HCT116 (cell line): ENCODE measurements around the gene DIDO1. TPM values are rescaled to one million over a fixed set of nuclear protein-coding genes. Genes with fewer than 3 reads are reported as not detected.

ENCODE experiments used
- ATAC-seq: fragments of 200-7000 bp; cut with Tn5 transposase; 2 replicates; pipeline ENCODE4 v1.9.1; 2020; ENCODE audit warnings: mild to moderate bottlenecking, moderate library complexity
- BruUV-seq: library from RNA; stranded (reverse); fragments of 400-500 nt; replicated peaks from 2 replicates; lab custom pipeline; 2021; lab: Mats Ljungman, UMichigan
- CTCF ChIA-PET: fragments of 300-600 bp; sonication (Branson Sonifier 250); formaldehyde crosslinking; loops from one replicate; lab custom pipeline; 2021; ENCODE audit warnings: antibody characterized with exemption; lab: Charles Lee
- POLR2A ChIA-PET: fragments of 300-600, 350-600 bp; sonication (Branson Sonifier 250); formaldehyde crosslinking; loops from one replicate; lab custom pipeline; 2021; ENCODE audit warnings: antibody characterized with exemption; lab: Charles Lee
- RAD21 ChIA-PET, 2 experiments: fragments of 300-600 bp; sonication (Branson Sonifier 250); formaldehyde crosslinking; loops; one replicate each; lab custom pipeline; 2023; ENCODE audit warnings: low total read pairs in 2 of 2; ENCODE audit not compliant: uncharacterized antibody in 2 of 2, unreplicated experiment in 2 of 2, low non-redundant PET in 1 of 2; lab: Charles Lee
- DNase-seq: peaks from one replicate; pipeline ENCODE4 v3.0.0-alpha.2; 2010; ENCODE audit warnings: low read depth, low spot score
- H2AFZ ChIP-seq: fragments of 200-600 bp; shearing (Covaris generic), sonication (generic); 2 replicates; pipeline ENCODE4 v1.6.1; 2017; ENCODE audit warnings: low read depth, mixed run types, mixed read lengths, antibody characterized with exemption, low read length; ENCODE audit not compliant: poor library complexity, severe bottlenecking
- H3K27ac ChIP-seq: 2 replicates; pipeline ENCODE4 v1.5.1; 2012; ENCODE audit warnings: low read depth, low read length
- H3K27me3 ChIP-seq: fragments of 200-600 bp; sonication (generic); 2 replicates; pipeline ENCODE4 v1.6.1; 2016; ENCODE audit warnings: mixed run types, low read length, mixed read lengths; ENCODE audit not compliant: insufficient read depth
- H3K36me3 ChIP-seq, 2 experiments: fragments of 200-500 bp in 1 of 2; fragments of 200-600 bp in 1 of 2; sonication (Bioruptor generic) in 1 of 2; sonication (generic) in 1 of 2; 2 replicates each; pipeline versions ENCODE4 v1.5.1 to v1.6.1; 2014 to 2016; ENCODE audit warnings: low read length in 2 of 2, inconsistent platforms in 1 of 2, mixed read lengths in 1 of 2, mixed run types in 1 of 2; ENCODE audit not compliant: insufficient read depth in 2 of 2, control insufficient read depth in 1 of 2
- H3K4me1 ChIP-seq, 2 experiments: fragments of 200-600 bp in 1 of 2; sonication (generic) in 1 of 2; 2 replicates each; pipeline versions ENCODE4 v1.5.1 to v1.6.1; 2012 to 2017; ENCODE audit warnings: low read length in 2 of 2, inconsistent platforms in 1 of 2, mild to moderate bottlenecking in 1 of 2, mixed read lengths in 1 of 2, mixed run types in 1 of 2, moderate library complexity in 1 of 2; ENCODE audit not compliant: insufficient read depth in 2 of 2, control insufficient read depth in 1 of 2
- H3K4me2 ChIP-seq: fragments of 200-600 bp; sonication (generic); 2 replicates; pipeline ENCODE4 v1.6.1; 2017; ENCODE audit warnings: mixed run types, low read length, mixed read lengths
- H3K4me3 ChIP-seq, 2 experiments: fragments of 200-600 bp in 1 of 2; sonication (generic) in 1 of 2; replicated peaks in 1 of 2; 2 replicates each; pipeline ENCODE4 v1.5.1; 2011 to 2016; ENCODE audit warnings: low read length in 2 of 2, control low read depth in 1 of 2, low read depth in 1 of 2, mild to moderate bottlenecking in 1 of 2, mixed read lengths in 1 of 2, mixed run types in 1 of 2
- H3K79me2 ChIP-seq: fragments of 200-600 bp; sonication (generic); 2 replicates; pipeline ENCODE4 v1.6.1; 2017; ENCODE audit warnings: mild to moderate bottlenecking, mixed run types, low read length, moderate library complexity, mixed read lengths; ENCODE audit not compliant: insufficient read depth
- H3K9ac ChIP-seq: fragments of 200-600 bp; sonication (generic); 2 replicates; pipeline ENCODE4 v1.6.1; 2016; ENCODE audit warnings: low read length, mixed read lengths
- H3K9me2 ChIP-seq: fragments of 200-600 bp; sonication (generic), shearing (Covaris generic); 2 replicates; pipeline ENCODE4 v1.6.1; 2017; ENCODE audit warnings: mixed run types, mild to moderate bottlenecking, moderate library complexity; ENCODE audit not compliant: insufficient read depth
- H3K9me3 ChIP-seq, 2 experiments: fragments of 200-500 bp in 1 of 2; fragments of 200-600 bp in 1 of 2; sonication (Bioruptor generic) in 1 of 2; sonication (generic) in 1 of 2; 2 replicates each; pipeline ENCODE4 v1.6.1; 2014 to 2017; ENCODE audit warnings: low read length in 2 of 2, mixed read lengths in 2 of 2, inconsistent platforms in 1 of 2, low read depth in 1 of 2, mild to moderate bottlenecking in 1 of 2, mixed run types in 1 of 2, moderate library complexity in 1 of 2; ENCODE audit not compliant: control insufficient read depth in 1 of 2, insufficient read depth in 1 of 2
- H4K20me1 ChIP-seq: fragments of 200-600 bp; sonication (generic), shearing (Covaris generic); 2 replicates; pipeline ENCODE4 v1.6.1; 2017; ENCODE audit warnings: mixed run types, mild to moderate bottlenecking, moderate library complexity; ENCODE audit not compliant: insufficient read depth
- EZH2phosphoT487 ChIP-seq: fragments of 200-600 bp; IDR thresholded peaks from 2 replicates; pipeline ENCODE4 v1.6.1; 2018; ENCODE audit warnings: antibody characterized with exemption, borderline replicate concordance
- FOSL1 ChIP-seq: IDR thresholded peaks from 2 replicates; pipeline ENCODE4 v1.6.1; 2012; ENCODE audit warnings: low read depth
- POLR2A ChIP-seq: IDR thresholded peaks from 2 replicates; pipeline ENCODE4 v1.7.0; 2011; ENCODE audit warnings: borderline replicate concordance; ENCODE audit not compliant: insufficient read depth, insufficient read length; ENCODE audit errors: extremely low read depth
- SRF ChIP-seq: IDR thresholded peaks from 2 replicates; pipeline ENCODE4 v1.6.1; 2012; ENCODE audit warnings: low read depth
- ZFX ChIP-seq: fragments of 450-650 bp; IDR thresholded peaks from 2 replicates; pipeline ENCODE4 v1.6.1; 2017
- ZNF274 ChIP-seq: fragments of 200-500 bp; sonication (Bioruptor generic); IDR thresholded peaks from 2 replicates; pipeline ENCODE4 v1.6.1; 2014; ENCODE audit warnings: mild to moderate bottlenecking, low read depth, low read length, inconsistent platforms
- intact Hi-C: fragments of 100-400 bp; cut with micrococcal nuclease; formaldehyde crosslinking; loops from 2 replicates; pipeline ENCODE4 v1.10.0; 2022
- total RNA-seq: library from RNA; stranded (reverse); gene quantifications from one replicate; pipeline ENCODE4 v1.2.1, GENCODE V29; 2021; ENCODE audit not compliant: unreplicated experiment
- TF ChIP-seq, protein P1 (sequence below): IDR thresholded peaks from 2 replicates; pipeline ENCODE4 v1.6.1; 2011; ENCODE audit warnings: mild to moderate bottlenecking, low read length, moderate library complexity; ENCODE audit not compliant: insufficient replicate concordance; ENCODE audit errors: extremely low read depth
- TF ChIP-seq, protein P2 (sequence below): IDR thresholded peaks from 2 replicates; pipeline ENCODE4 v1.6.1; 2012
- TF ChIP-seq, protein P3 (sequence below): IDR thresholded peaks from 2 replicates; pipeline ENCODE4 v1.6.1; 2012

Gene DIDO1
- total RNA-seq, 1 experiment from 2014 or later: 41.4 TPM

DNA sequence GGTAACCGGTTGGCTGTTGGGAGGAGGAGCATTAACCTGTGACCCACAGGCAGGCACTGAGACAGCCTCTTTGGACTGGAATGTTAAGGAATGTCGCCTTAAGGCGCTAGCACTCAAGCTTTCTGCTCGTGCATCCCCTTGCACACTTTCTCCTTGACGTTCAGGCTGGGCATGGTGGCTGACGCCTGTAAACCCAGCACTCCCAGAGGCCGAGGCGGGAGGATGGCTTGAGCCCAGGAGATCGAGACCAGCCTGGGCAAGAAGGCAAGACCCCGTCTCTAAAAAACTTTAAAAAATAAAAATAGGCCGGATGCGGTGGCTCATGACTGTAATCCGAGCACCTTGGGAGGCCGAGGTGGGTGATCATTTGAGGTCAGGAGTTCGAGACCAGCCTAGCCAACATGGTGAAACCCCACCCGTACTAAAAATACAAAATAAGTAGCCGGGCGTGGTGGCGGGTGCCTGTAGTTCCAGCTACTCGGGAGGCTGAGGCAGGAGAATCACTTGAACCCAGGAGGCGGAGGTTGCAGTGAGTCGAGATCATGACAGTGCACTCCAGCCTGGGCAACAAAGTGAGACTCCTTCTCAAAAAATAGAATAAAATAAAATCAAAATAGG is 9.8 kb upstream of the DIDO1 start:
- H3K4me3 ChIP-seq: peak overlapping the region; percentile 76 to 95
- ATAC-seq (no peak), DNase-seq (no peak)
- peaks cover 94% of the 10 kb centered on the region for H3K79me2 ChIP-seq
- H3K9me3 ChIP-seq: no peaks in the 10 kb centered on the region
- ChIA-PET POLR2A (interaction anchor here (0.9 kb wide), 1 partner anchor 17 kb away, joined by 3 read pairs; no protein-coding TSS in a partner anchor), RAD21 (no interaction called here), CTCF (no interaction called here)
- H3K9me2 ChIP-seq: no peaks in the 10 kb centered on the region
- H2AFZ ChIP-seq: no peak overlapping the region
- TF ChIP-seq ZFX (no peak), ZNF274 (no peak), SRF (no peak), FOSL1 (no peak), POLR2A (no peak), EZH2phosphoT487 (no peak)
- TF ChIP-seq, protein P1, sequence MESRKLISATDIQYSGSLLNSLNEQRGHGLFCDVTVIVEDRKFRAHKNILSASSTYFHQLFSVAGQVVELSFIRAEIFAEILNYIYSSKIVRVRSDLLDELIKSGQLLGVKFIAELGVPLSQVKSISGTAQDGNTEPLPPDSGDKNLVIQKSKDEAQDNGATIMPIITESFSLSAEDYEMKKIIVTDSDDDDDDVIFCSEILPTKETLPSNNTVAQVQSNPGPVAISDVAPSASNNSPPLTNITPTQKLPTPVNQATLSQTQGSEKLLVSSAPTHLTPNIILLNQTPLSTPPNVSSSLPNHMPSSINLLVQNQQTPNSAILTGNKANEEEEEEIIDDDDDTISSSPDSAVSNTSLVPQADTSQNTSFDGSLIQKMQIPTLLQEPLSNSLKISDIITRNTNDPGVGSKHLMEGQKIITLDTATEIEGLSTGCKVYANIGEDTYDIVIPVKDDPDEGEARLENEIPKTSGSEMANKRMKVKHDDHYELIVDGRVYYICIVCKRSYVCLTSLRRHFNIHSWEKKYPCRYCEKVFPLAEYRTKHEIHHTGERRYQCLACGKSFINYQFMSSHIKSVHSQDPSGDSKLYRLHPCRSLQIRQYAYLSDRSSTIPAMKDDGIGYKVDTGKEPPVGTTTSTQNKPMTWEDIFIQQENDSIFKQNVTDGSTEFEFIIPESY: no peak
- TF ChIP-seq, protein P2, sequence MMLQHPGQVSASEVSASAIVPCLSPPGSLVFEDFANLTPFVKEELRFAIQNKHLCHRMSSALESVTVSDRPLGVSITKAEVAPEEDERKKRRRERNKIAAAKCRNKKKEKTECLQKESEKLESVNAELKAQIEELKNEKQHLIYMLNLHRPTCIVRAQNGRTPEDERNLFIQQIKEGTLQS: no peak
- TF ChIP-seq, protein P3, sequence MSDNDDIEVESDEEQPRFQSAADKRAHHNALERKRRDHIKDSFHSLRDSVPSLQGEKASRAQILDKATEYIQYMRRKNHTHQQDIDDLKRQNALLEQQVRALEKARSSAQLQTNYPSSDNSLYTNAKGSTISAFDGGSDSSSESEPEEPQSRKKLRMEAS: no peak
- peak overlapping the region; percentile 80 for H3K4me2 ChIP-seq
- peaks cover 10 to 28% of the 10 kb centered on the region in 2 experiments; a peak in 2 of 4 replicates for H3K36me3 ChIP-seq
- intact Hi-C loops: no loop called here
- no TSS peak for BruUV-seq
- H3K4me1 ChIP-seq: peaks cover 10 to 34% of the 10 kb centered on the region in 2 experiments; a peak in 3 of 4 replicates
- no peak overlapping the region for H3K27ac ChIP-seq
- peaks cover 22% of the 10 kb centered on the region; the same call in 1 of the 2 replicates for H4K20me1 ChIP-seq
- H3K9ac ChIP-seq: no peak overlapping the region
- H3K27me3 ChIP-seq: no peaks in the 10 kb centered on the region
